ENCODE data around the gene TMEM242.

- TF ChIP-seq CTCF (conservative IDR thresholded peaks at IDR 0.05; ENCODE audit: low read length) (no peak), EZH2phosphoT487 (IDR thresholded peaks at IDR 0.05; ENCODE audit: borderline replicate concordance) (no peak)
These were observed 20.6 kb downstream of the TMEM242 start for GRCh38 chr6:157302736-157303135.

Data from Loucy (cell line).